Measurements from ENCODE around the gene FOXO1.

Gene FOXO1

GRCh38 chr13:40585911-40586471 lies 80.5 kb downstream of the FOXO1 start:
- Histone ChIP-seq H3K27me3 (ENCODE audit: control insufficient read depth in 1 of 2, insufficient read depth in 2 of 2, low read length in 2 of 2) (no peaks in the 10 kb centered on the region), H3K4me3 (ENCODE audit: low read depth in 1 of 2, low read length in 2 of 2) (no peak overlapping the region), H3K4me1 (ENCODE audit: insufficient read depth, low read length) (peaks cover 50% of the 10 kb centered on the region), H3K27ac (ENCODE audit: low read depth, low read length) (no peak overlapping the region), H3K9ac (ENCODE audit: low read length) (no peak overlapping the region), H3K36me3 (ENCODE audit: insufficient read depth, low read length) (no peaks in the 10 kb centered on the region), H3K9me3 (ENCODE audit: low read length) (no peaks in the 10 kb centered on the region)

GRCh38 chr13:40583738-40584137 lies 82.7 kb downstream of the FOXO1 start:
- H3K27ac ChIP-seq (ENCODE audit: low read depth, low read length), result no peak overlapping the region
- no peak overlapping the region for H3K9ac ChIP-seq (ENCODE audit: low read length)
- peaks cover 37% of the 10 kb centered on the region for H3K4me1 ChIP-seq (ENCODE audit: insufficient read depth, low read length)
- no peaks in the 10 kb centered on the region for H3K27me3 ChIP-seq (ENCODE audit: control insufficient read depth in 1 of 2, insufficient read depth in 2 of 2, low read length in 2 of 2)
- H3K9me3 ChIP-seq (ENCODE audit: low read length), result no peaks in the 10 kb centered on the region
- no peaks in the 10 kb centered on the region for H3K36me3 ChIP-seq (ENCODE audit: insufficient read depth, low read length)
- H3K4me3 ChIP-seq (ENCODE audit: low read depth in 1 of 2, low read length in 2 of 2), result no peak overlapping the region

GRCh38 chr13:40582531-40582930 lies 83.9 kb downstream of the FOXO1 start:
- no peak overlapping the region for H3K4me3 ChIP-seq (ENCODE audit: low read depth in 1 of 2, low read length in 2 of 2)
- H3K27me3 ChIP-seq (ENCODE audit: control insufficient read depth in 1 of 2, insufficient read depth in 2 of 2, low read length in 2 of 2), result no peaks in the 10 kb centered on the region
- H3K9me3 ChIP-seq (ENCODE audit: low read length), result no peaks in the 10 kb centered on the region
- no peak overlapping the region for H3K9ac ChIP-seq (ENCODE audit: low read length)
- H3K4me1 ChIP-seq (ENCODE audit: insufficient read depth, low read length), result peaks cover 37% of the 10 kb centered on the region
- no peaks in the 10 kb centered on the region for H3K36me3 ChIP-seq (ENCODE audit: insufficient read depth, low read length)
- no peak overlapping the region for H3K27ac ChIP-seq (ENCODE audit: low read depth, low read length)

GRCh38 chr13:40581277-40581579 lies 85.2 kb downstream of the FOXO1 start:
- no peak overlapping the region for H3K4me3 ChIP-seq (ENCODE audit: low read depth in 1 of 2, low read length in 2 of 2)
- H3K36me3 ChIP-seq (ENCODE audit: insufficient read depth, low read length), result no peaks in the 10 kb centered on the region
- H3K27me3 ChIP-seq (ENCODE audit: control insufficient read depth in 1 of 2, insufficient read depth in 2 of 2, low read length in 2 of 2), result no peaks in the 10 kb centered on the region
- H3K27ac ChIP-seq (ENCODE audit: low read depth, low read length), result no peak overlapping the region
- no peaks in the 10 kb centered on the region for H3K9me3 ChIP-seq (ENCODE audit: low read length)
- H3K4me1 ChIP-seq (ENCODE audit: insufficient read depth, low read length), result peaks cover 29% of the 10 kb centered on the region
- no peak overlapping the region for H3K9ac ChIP-seq (ENCODE audit: low read length)

GRCh38 chr13:40580566-40581276 lies 85.7 kb downstream of the FOXO1 start:
- Histone ChIP-seq H3K36me3 (ENCODE audit: insufficient read depth, low read length) (no peaks in the 10 kb centered on the region), H3K4me1 (ENCODE audit: insufficient read depth, low read length) (peaks cover 27% of the 10 kb centered on the region), H3K4me3 (ENCODE audit: low read depth in 1 of 2, low read length in 2 of 2) (no peak overlapping the region), H3K9ac (ENCODE audit: low read length) (no peak overlapping the region), H3K27me3 (ENCODE audit: control insufficient read depth in 1 of 2, insufficient read depth in 2 of 2, low read length in 2 of 2) (no peaks in the 10 kb centered on the region), H3K27ac (ENCODE audit: low read depth, low read length) (no peak overlapping the region), H3K9me3 (ENCODE audit: low read length) (no peaks in the 10 kb centered on the region)

- H3K27me3 ChIP-seq (ENCODE audit: control insufficient read depth in 1 of 2, insufficient read depth in 2 of 2, low read length in 2 of 2), result no peaks in the 10 kb centered on the region
- H3K9ac ChIP-seq (ENCODE audit: low read length), result no peak overlapping the region
- no peaks in the 10 kb centered on the region for H3K9me3 ChIP-seq (ENCODE audit: low read length)
- H3K4me1 ChIP-seq (ENCODE audit: insufficient read depth, low read length), result peaks cover 27% of the 10 kb centered on the region
- no peaks in the 10 kb centered on the region for H3K36me3 ChIP-seq (ENCODE audit: insufficient read depth, low read length)
- no peak overlapping the region for H3K4me3 ChIP-seq (ENCODE audit: low read depth in 1 of 2, low read length in 2 of 2)
- no peak overlapping the region for H3K27ac ChIP-seq (ENCODE audit: low read depth, low read length)
These were observed 86.9 kb downstream of the FOXO1 start for GRCh38 chr13:40579535-40579934.

- no peak overlapping the region for H3K9ac ChIP-seq (ENCODE audit: low read length)
- no peaks in the 10 kb centered on the region for H3K9me3 ChIP-seq (ENCODE audit: low read length)
- H3K4me3 ChIP-seq (ENCODE audit: low read depth in 1 of 2, low read length in 2 of 2), result no peak overlapping the region
- H3K27ac ChIP-seq (ENCODE audit: low read depth, low read length), result no peak overlapping the region
- H3K4me1 ChIP-seq (ENCODE audit: insufficient read depth, low read length), result peaks cover 32% of the 10 kb centered on the region
- no peaks in the 10 kb centered on the region for H3K27me3 ChIP-seq (ENCODE audit: control insufficient read depth in 1 of 2, insufficient read depth in 2 of 2, low read length in 2 of 2)
- H3K36me3 ChIP-seq (ENCODE audit: insufficient read depth, low read length), result no peaks in the 10 kb centered on the region
These were observed 88.4 kb downstream of the FOXO1 start for GRCh38 chr13:40578055-40578454.

GRCh38 chr13:40576369-40576768 lies 90.1 kb downstream of the FOXO1 start:
- Histone ChIP-seq H3K4me3 (ENCODE audit: low read depth in 1 of 2, low read length in 2 of 2) (no peak overlapping the region), H3K27ac (ENCODE audit: low read depth, low read length) (no peak overlapping the region), H3K9me3 (ENCODE audit: low read length) (no peaks in the 10 kb centered on the region), H3K4me1 (ENCODE audit: insufficient read depth, low read length) (peaks cover 32% of the 10 kb centered on the region), H3K36me3 (ENCODE audit: insufficient read depth, low read length) (no peaks in the 10 kb centered on the region), H3K9ac (ENCODE audit: low read length) (no peak overlapping the region), H3K27me3 (ENCODE audit: control insufficient read depth in 1 of 2, insufficient read depth in 2 of 2, low read length in 2 of 2) (no peaks in the 10 kb centered on the region)

- no peak overlapping the region for H3K9ac ChIP-seq (ENCODE audit: low read length)
- peaks cover 31% of the 10 kb centered on the region for H3K4me1 ChIP-seq (ENCODE audit: insufficient read depth, low read length)
- H3K9me3 ChIP-seq (ENCODE audit: low read length), result no peaks in the 10 kb centered on the region
- H3K36me3 ChIP-seq (ENCODE audit: insufficient read depth, low read length), result no peaks in the 10 kb centered on the region
- no peaks in the 10 kb centered on the region for H3K27me3 ChIP-seq (ENCODE audit: control insufficient read depth in 1 of 2, insufficient read depth in 2 of 2, low read length in 2 of 2)
- no peak overlapping the region for H3K27ac ChIP-seq (ENCODE audit: low read depth, low read length)
- H3K4me3 ChIP-seq (ENCODE audit: low read depth in 1 of 2, low read length in 2 of 2), result no peak overlapping the region
These were observed 93.5 kb downstream of the FOXO1 start for GRCh38 chr13:40572961-40573360.

- Histone ChIP-seq H3K4me3 (ENCODE audit: low read depth in 1 of 2, low read length in 2 of 2) (no peak overlapping the region), H3K9ac (ENCODE audit: low read length) (no peak overlapping the region), H3K27ac (ENCODE audit: low read depth, low read length) (no peak overlapping the region), H3K36me3 (ENCODE audit: insufficient read depth, low read length) (no peaks in the 10 kb centered on the region), H3K27me3 (ENCODE audit: control insufficient read depth in 1 of 2, insufficient read depth in 2 of 2, low read length in 2 of 2) (no peaks in the 10 kb centered on the region), H3K4me1 (ENCODE audit: insufficient read depth, low read length) (peaks cover 23% of the 10 kb centered on the region), H3K9me3 (ENCODE audit: low read length) (no peaks in the 10 kb centered on the region)
These were observed 95.0 kb downstream of the FOXO1 start for GRCh38 chr13:40571338-40571963.

- Histone ChIP-seq H3K4me3 (ENCODE audit: low read depth in 1 of 2, low read length in 2 of 2) (no peak overlapping the region), H3K4me1 (ENCODE audit: insufficient read depth, low read length) (peaks cover 25% of the 10 kb centered on the region)
These were observed 95.5 kb downstream of the FOXO1 start for GRCh38 chr13:40570930-40571329.

GRCh38 chr13:40569024-40569350 lies 97.5 kb downstream of the FOXO1 start:
- Histone ChIP-seq H3K36me3 (ENCODE audit: insufficient read depth, low read length) (no peaks in the 10 kb centered on the region), H3K9me3 (ENCODE audit: low read length) (no peaks in the 10 kb centered on the region), H3K4me3 (ENCODE audit: low read depth in 1 of 2, low read length in 2 of 2) (no peak overlapping the region), H3K27me3 (ENCODE audit: control insufficient read depth in 1 of 2, insufficient read depth in 2 of 2, low read length in 2 of 2) (no peaks in the 10 kb centered on the region), H3K27ac (ENCODE audit: low read depth, low read length) (no peak overlapping the region), H3K9ac (ENCODE audit: low read length) (no peak overlapping the region), H3K4me1 (ENCODE audit: insufficient read depth, low read length) (peaks cover 40% of the 10 kb centered on the region)

More at GRCh38 chr13:40570930-40571329, 95.5 kb downstream of the FOXO1 start:
- H3K36me3 ChIP-seq (ENCODE audit: insufficient read depth, low read length), result no peaks in the 10 kb centered on the region
- no peaks in the 10 kb centered on the region for H3K27me3 ChIP-seq (ENCODE audit: control insufficient read depth in 1 of 2, insufficient read depth in 2 of 2, low read length in 2 of 2)
- H3K9me3 ChIP-seq (ENCODE audit: low read length), result no peaks in the 10 kb centered on the region
- H3K9ac ChIP-seq (ENCODE audit: low read length), result no peak overlapping the region
- no peak overlapping the region for H3K27ac ChIP-seq (ENCODE audit: low read depth, low read length)
